Activated T-helper 1 cell treated with anti-CD3 and anti-CD28 coated beads, Interleukin-2, amount 50 U/mL, for 16 hours (primary cell): ENCODE measurements around the gene ZNF536.
"Not testable (repeated sequence)": the region's sequence is repeated elsewhere in the genome, so short reads cannot be mapped to it uniquely, and the experiment has no call there.

Experiments
- DNase-seq, 2 donors: peaks; one replicate each; pipeline ENCODE4 v3.0.0-alpha.2; 2020; ENCODE audit warnings: low read depth in 1 of 2, low spot score in 1 of 2

ZNF536 gene

GRCh38 chr19:30473334-30473867 lies 101.2 kb downstream of the ZNF536 start:
- no peak for DNase-seq

- no peak for DNase-seq
Observed at GRCh38 chr19:30476997-30477396, 104.8 kb downstream of the ZNF536 start.

GRCh38 chr19:30479231-30479630 lies 107.0 kb downstream of the ZNF536 start:
- DNase-seq: no peak

DNA sequence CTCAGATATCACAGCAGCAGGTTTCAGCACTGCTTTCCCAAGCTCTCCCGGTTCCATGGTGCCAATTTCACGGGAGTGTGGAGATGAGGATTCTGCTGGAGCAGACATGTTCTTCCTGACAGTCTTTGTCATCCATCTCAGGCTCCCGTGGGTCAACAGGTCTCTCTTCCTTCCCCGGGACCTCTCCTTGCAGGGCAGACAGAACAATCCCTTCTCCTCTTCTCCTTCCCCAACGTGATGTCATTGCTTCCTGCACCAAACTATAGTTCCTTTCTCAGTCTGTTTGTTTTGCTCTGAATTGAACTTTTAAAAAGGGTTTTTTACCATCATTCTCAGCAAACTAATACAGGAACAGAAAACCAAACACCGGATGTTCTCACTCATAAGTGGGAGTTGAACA lies 107.9 kb downstream of the ZNF536 start:
- no peak for DNase-seq

DNA sequence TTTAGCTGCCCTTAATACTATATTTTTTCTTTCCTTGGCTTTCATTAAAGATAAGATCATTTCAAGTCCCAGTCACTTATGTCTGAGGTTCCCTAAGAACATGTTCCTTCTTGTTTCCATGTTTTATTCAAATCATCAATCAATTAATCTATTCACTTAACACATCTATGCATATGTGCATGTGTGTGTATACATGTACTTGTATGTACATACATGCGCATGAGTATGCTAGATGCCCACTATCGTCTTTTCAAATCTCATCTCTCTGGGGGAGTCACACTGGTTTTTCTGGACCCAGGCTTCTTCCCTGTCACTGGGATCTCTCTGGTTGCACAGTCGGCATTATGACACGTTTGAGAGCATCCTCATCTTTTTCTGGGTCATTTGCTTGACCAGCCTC lies 108.9 kb downstream of the ZNF536 start:
- no peak for DNase-seq

- DNase-seq: no peak
Observed at GRCh38 chr19:30481823-30482222, 109.6 kb downstream of the ZNF536 start.

DNA sequence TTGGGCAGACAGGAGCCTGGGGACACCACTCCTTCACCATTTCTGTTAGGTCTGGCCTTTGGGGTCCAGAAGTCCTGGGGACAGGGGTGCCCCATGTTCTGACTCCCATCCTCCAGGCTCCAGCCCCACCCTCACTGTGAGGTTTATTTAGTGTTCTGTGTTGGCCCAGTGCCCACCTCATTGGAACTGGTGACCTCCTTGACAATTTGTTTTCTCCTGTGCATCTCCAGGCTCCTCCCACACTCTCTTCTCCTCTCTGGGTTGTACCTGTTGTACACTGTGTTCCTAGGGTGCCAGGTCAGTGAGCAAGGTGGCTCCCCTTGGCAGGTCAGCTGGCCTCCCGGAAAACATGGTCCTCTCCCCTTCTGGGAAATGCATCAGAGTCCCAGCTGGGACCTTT lies 110.8 kb downstream of the ZNF536 start:
- no peak for DNase-seq

GRCh38 chr19:30486250-30486649 lies 114.1 kb downstream of the ZNF536 start:
- not testable (repeated sequence) for DNase-seq

DNA sequence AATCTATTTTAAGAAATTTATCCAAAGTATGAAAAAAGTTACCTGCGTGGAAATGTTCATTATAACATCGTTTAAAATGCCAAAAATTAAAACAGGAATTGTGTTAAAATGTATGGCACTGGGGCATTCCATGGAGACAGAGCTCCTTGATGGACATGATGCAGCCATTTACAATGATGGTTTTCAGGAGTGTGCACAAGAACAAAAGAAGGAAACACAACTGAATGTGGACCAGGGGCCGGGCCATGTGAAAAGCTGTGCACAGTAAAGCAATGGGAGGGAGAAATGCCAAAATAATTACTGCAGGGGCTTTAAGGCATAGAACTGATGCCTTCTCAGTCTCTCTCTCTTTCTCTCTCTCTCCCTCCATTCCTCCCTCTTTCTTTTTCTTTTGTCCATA lies 115.0 kb downstream of the ZNF536 start:
- no peak for DNase-seq

DNA sequence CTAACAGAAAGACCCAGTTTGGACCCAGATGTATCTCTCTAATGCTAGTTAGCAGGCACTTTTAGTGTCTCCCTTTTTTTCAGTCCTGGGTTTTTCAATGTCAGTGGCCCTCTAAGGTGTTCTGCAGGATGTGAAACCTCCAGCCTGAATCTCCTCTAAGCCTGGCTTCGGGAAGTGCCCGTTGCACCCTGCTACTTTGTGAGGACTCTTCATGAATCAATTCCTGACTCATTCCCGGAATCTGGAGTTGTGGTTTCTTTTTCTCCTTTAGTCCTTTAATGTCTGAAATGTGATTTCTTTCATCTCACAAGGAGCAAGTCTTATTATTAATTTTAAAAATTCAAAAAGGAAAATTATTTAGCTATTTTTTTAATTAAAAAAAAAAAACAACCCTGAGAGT lies 116.0 kb downstream of the ZNF536 start:
- DNase-seq: no peak

DNA sequence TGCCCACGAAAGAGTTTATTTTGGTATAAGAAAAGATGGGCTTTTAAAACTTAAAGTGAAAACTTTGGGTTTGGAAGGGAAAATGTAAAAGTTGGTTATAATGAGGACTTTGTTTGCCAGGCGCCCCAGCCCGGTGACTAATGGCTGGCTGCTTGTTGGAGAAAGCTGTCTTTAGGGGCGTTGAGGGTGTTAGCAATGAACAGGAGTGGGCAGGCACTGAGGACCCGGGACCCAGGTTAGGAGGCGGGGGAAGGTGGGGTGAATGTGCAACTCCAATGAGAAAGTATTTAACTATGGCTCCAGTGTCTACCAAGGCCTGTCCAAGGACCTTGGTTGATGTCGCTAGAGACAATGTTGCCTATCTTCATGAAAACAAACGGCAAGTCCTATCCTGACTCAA lies 118.6 kb downstream of the ZNF536 start:
- DNase-seq: no peak

DNA sequence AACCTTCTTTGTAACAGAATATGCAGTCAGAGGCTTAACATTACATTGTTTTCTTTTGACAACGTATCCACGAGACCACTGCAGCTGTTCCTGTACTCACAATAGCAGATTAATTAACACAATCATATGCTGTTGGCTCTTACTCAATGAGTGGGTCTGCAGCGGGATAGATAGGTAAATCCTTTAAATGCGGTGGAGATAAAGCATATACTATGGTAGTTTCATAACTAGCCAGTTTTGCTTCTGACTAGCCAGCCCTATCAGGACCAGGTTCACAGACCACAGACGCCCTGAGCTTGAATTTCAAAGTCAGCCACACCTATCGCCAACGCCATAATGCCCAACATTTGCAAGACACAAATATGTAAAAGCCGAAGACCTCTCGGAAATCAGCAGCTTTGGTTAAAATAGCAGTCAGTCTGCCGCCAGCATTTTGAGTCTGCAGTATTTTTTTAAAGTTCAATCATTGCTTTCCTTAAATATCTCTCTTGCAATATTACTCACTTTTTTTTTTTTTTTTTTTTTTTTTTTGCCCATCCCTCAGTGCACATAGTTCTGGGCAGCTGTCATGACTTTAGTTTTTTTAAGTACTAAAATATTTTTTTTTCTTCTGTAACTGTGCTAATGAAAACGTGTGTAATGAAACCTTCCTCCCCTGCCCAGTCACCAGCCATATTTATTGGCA lies 120.5 kb downstream of the ZNF536 start:
- DNase-seq: no peak

- no peak for DNase-seq
Observed at GRCh38 chr19:30497034-30497433, 124.8 kb downstream of the ZNF536 start.

DNA sequence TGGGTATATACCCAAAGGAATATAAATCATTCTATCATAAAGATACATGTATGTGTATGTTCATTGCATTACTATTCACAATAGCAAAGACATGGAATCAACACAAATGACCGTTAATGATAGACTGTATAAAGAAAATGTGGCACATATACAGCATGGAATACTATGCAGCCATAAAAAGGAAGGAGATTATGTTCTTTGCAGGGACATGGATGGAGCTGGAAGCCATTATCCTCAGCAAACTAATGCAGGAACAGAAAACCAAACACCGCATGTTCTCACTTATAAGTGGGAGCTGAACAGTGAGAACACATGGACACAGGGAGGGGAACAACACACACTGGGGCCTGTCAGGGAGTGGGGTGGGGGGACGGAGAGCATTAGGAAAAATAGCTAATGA lies 125.9 kb downstream of the ZNF536 start:
- not testable (repeated sequence) for DNase-seq

GRCh38 chr19:30498707-30499106 lies 126.5 kb downstream of the ZNF536 start:
- no peak for DNase-seq

DNA sequence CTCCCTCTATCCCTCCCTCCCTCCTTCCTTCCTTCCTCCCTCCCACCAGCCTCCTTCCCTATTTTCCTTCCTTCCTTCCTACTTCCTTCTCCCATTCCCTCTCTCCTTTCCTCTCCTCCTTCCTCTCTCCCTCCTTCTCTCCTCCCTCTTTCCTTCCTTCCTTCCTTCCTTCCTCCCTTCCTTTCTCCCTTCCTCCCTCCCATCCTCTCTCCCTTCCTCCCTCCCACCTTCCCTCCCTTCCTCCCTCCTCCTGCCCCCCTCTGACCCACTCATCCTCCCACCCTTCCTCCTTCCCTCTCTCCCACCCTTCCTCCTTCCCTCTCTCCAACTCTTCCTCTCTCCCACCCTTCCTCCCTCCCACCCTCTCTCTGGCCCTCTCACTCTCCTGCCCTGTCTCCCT lies 132.1 kb downstream of the ZNF536 start:
- DNase-seq: no peak

- DNase-seq: no peak
Observed at GRCh38 chr19:30512176-30513081, 140.2 kb downstream of the ZNF536 start.

- DNase-seq: no peak
Observed at GRCh38 chr19:30513082-30513411, 140.9 kb downstream of the ZNF536 start.

- DNase-seq: no peak
Observed at GRCh38 chr19:30516111-30516510, 143.9 kb downstream of the ZNF536 start.

- DNase-seq: no peak
Observed at GRCh38 chr19:30516531-30516930, 144.3 kb downstream of the ZNF536 start.

- no peak for DNase-seq
Observed at GRCh38 chr19:30518965-30519606, 146.9 kb downstream of the ZNF536 start.
